CD4-positive, alpha-beta T cell (primary cell): ENCODE measurements around the gene OXCT1. TPM values are rescaled to one million over a fixed set of nuclear protein-coding genes. Genes with fewer than 3 reads are reported as not detected.

ENCODE experiments used
- ATAC-seq: fragments of 200-7000 bp; cut with Tn5 transposase; one replicate; pipeline ENCODE4 v1.10.0; 2022; ENCODE audit warnings: mild to moderate bottlenecking; ENCODE audit not compliant: poor library complexity
- CTCF ChIA-PET: fragments of 350-600 bp; sonication (Branson Sonifier 250); formaldehyde crosslinking; loops from one replicate; lab custom pipeline; 2021; ENCODE audit warnings: antibody characterized with exemption, inconsistent platforms; lab: Charles Lee
- POLR2A ChIA-PET: fragments of 350-600 bp; sonication (Branson Sonifier 250); formaldehyde crosslinking; loops from one replicate; lab custom pipeline; 2021; ENCODE audit warnings: antibody characterized with exemption, inconsistent platforms; lab: Charles Lee
- DNase-seq, 14 experiments: peaks; one replicate each; pipeline ENCODE4 v3.0.0-alpha.2; 2013 to 2020; ENCODE audit warnings: mixed read lengths in 2 of 14
- H3K27ac ChIP-seq, 2 donors: one replicate each; pipeline versions ENCODE4 v1.5.1 to v1.7.0; 2013; ENCODE audit warnings: low read length in 2 of 2, low read depth in 1 of 2, mild to moderate bottlenecking in 1 of 2
- H3K27me3 ChIP-seq, 2 experiments: 1 replicate in 1 of 2; 2 replicates in 1 of 2; pipeline versions ENCODE4 v1.6.1 to v1.7.0; 2013; ENCODE audit warnings: low read length in 2 of 2, control low read depth in 1 of 2, mild to moderate bottlenecking in 1 of 2, moderate library complexity in 1 of 2; ENCODE audit not compliant: insufficient read depth in 2 of 2, control insufficient read depth in 1 of 2
- H3K36me3 ChIP-seq: one replicate; pipeline ENCODE4 v1.6.1; 2013; ENCODE audit warnings: low read length, control low read depth; ENCODE audit not compliant: insufficient read depth
- H3K4me1 ChIP-seq: one replicate; pipeline ENCODE4 v1.6.1; 2013; ENCODE audit warnings: low read length, control low read depth; ENCODE audit not compliant: insufficient read depth
- H3K4me3 ChIP-seq: one replicate; pipeline ENCODE4 v1.5.1; 2013; ENCODE audit warnings: mild to moderate bottlenecking, low read length, moderate library complexity
- H3K9me3 ChIP-seq, 2 experiments: 1 replicate in 1 of 2; 2 replicates in 1 of 2; pipeline versions ENCODE4 v1.6.1 to v1.7.0; 2013; ENCODE audit warnings: low read length in 2 of 2, mild to moderate bottlenecking in 2 of 2, control low read depth in 1 of 2, moderate library complexity in 1 of 2; ENCODE audit not compliant: control insufficient read depth in 1 of 2, insufficient read depth in 1 of 2
- H3K27ac Mint-ChIP-seq: one replicate; pipeline ENCODE4 v1.8.0; 2020; ENCODE audit warnings: mixed read lengths
- H3K27me3 Mint-ChIP-seq: one replicate; pipeline ENCODE4 v1.8.0; 2021; ENCODE audit warnings: mixed read lengths
- H3K36me3 Mint-ChIP-seq: one replicate; pipeline ENCODE4 v1.8.0; 2021; ENCODE audit warnings: low read depth, mixed read lengths
- H3K4me1 Mint-ChIP-seq: one replicate; pipeline ENCODE4 v1.8.0; 2021; ENCODE audit warnings: low read depth, mixed read lengths
- H3K4me3 Mint-ChIP-seq: one replicate; pipeline ENCODE4 v1.8.0; 2020; ENCODE audit warnings: mild to moderate bottlenecking, mixed read lengths
- H3K9me3 Mint-ChIP-seq: one replicate; pipeline ENCODE4 v1.8.0; 2020; ENCODE audit warnings: mixed read lengths
- intact Hi-C, 2 experiments: fragments of 100-400 bp; cut with DNase I in 1 of 2; cut with micrococcal nuclease in 1 of 2; formaldehyde crosslinking; loops; one replicate each; pipeline versions ENCODE4 v1.15.1 to v1.9.0; 2023 to 2025; cut with DNase I, micrococcal nuclease
- total RNA-seq, 174 experiments: library from RNA in 2 of 174; stranded (reverse) in 2 of 174; gene quantifications; one replicate each; pipeline ENCODE4 v1.2.3 and lab custom pipeline; 2021 to 2026
- TF ChIP-seq, protein P1 (sequence below): fragments of 200-600 bp; IDR thresholded peaks from one replicate; pipeline ENCODE4 v1.8.0; 2022; ENCODE audit warnings: antibody characterized with exemption, mild to moderate bottlenecking

OXCT1 gene
- total RNA-seq, 2 experiments from 2014 or later: 14.7 to 15.3 TPM

DNA sequence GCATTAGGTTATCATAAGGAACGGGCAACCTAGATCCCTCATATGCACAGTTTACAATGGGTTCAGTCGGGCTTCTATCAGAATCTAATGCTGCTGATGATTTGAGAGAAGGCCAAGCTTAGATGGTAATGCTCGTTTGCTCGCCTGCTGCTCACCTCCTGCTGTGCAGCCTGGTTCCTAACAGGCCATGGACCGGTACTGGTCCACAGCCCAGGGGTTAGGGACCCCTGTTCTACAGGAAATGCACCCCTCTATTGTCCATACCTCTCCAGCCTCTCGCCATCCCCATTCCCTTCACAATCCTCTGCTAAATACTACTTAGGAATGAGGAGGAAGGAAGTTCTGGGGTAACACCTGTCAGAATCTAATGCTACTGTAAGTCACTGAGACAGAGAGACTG lies 75.1 kb downstream of the OXCT1 start:
- Histone ChIP-seq H3K9me3 (no peaks in the 10 kb centered on the region), H3K36me3 (peaks cover 50% of the 10 kb centered on the region), H3K4me1 (no peaks in the 10 kb centered on the region), H3K4me3 (no peak overlapping the region), H3K27ac (no peak overlapping the region), H3K27me3 (no peaks in the 10 kb centered on the region)
- no peak overlapping the region for H3K4me3 Mint-ChIP-seq
- ATAC-seq: no peak
- intact Hi-C loops: no loop called here
- H3K27me3 Mint-ChIP-seq: no peaks in the 10 kb centered on the region
- H3K27ac Mint-ChIP-seq: no peak overlapping the region
- ChIA-PET CTCF (no interaction called here), POLR2A (no interaction called here)
- DNase-seq: no peak
- TF ChIP-seq, protein P1, sequence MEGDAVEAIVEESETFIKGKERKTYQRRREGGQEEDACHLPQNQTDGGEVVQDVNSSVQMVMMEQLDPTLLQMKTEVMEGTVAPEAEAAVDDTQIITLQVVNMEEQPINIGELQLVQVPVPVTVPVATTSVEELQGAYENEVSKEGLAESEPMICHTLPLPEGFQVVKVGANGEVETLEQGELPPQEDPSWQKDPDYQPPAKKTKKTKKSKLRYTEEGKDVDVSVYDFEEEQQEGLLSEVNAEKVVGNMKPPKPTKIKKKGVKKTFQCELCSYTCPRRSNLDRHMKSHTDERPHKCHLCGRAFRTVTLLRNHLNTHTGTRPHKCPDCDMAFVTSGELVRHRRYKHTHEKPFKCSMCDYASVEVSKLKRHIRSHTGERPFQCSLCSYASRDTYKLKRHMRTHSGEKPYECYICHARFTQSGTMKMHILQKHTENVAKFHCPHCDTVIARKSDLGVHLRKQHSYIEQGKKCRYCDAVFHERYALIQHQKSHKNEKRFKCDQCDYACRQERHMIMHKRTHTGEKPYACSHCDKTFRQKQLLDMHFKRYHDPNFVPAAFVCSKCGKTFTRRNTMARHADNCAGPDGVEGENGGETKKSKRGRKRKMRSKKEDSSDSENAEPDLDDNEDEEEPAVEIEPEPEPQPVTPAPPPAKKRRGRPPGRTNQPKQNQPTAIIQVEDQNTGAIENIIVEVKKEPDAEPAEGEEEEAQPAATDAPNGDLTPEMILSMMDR: no peak
- no peaks in the 10 kb centered on the region for H3K9me3 Mint-ChIP-seq
- H3K36me3 Mint-ChIP-seq: peaks cover 86% of the 10 kb centered on the region
- peaks cover 4% of the 10 kb centered on the region for H3K4me1 Mint-ChIP-seq

GRCh38 chr5:41794471-41794870 lies 75.8 kb downstream of the OXCT1 start:
- CTCF ChIA-PET: no interaction called here
- peaks cover 85% of the 10 kb centered on the region for H3K36me3 Mint-ChIP-seq
- no peak overlapping the region for H3K4me3 Mint-ChIP-seq
- TF ChIP-seq, protein P1: no peak
- Histone ChIP-seq H3K9me3 (no peaks in the 10 kb centered on the region), H3K27me3 (no peaks in the 10 kb centered on the region), H3K4me3 (no peak overlapping the region), H3K27ac (no peak overlapping the region), H3K4me1 (no peaks in the 10 kb centered on the region), H3K36me3 (peaks cover 45% of the 10 kb centered on the region)
- DNase-seq (no peak), ATAC-seq (no peak)
- no peaks in the 10 kb centered on the region for H3K9me3 Mint-ChIP-seq
- H3K27ac Mint-ChIP-seq: no peak overlapping the region
- H3K4me1 Mint-ChIP-seq: peaks cover 4% of the 10 kb centered on the region
- H3K27me3 Mint-ChIP-seq: no peaks in the 10 kb centered on the region
- intact Hi-C loops: no loop called here
- POLR2A ChIA-PET: no interaction called here

DNA sequence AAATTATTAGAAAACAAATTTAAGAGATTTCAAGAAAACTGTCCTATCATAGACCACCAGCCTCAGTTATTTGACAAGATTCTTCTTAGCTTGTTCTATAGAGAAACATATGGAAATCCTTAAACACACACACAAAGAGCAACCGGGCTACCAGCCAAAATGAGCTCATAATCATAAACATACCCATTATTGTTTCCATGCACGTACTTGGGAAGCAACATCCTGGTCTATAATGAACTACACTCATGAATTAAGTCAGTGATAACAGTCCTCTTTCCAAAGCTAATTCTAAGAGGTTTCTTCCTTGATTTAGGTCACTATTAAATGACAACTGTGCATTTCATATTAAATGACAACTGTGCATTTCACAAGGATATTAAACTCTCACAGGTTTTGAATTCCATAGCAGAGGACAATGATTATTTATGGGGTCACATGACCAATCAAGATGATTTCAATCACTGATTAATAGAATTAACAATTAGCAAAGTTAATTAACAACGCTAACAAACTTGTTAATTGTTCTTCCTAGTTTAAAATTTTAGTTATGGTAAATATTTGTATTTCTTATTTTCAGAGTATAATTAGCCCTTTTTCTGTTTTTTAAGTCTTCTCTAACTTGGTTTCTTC lies 77.0 kb downstream of the OXCT1 start:
- Histone ChIP-seq H3K9me3 (no peaks in the 10 kb centered on the region), H3K27me3 (no peaks in the 10 kb centered on the region), H3K4me1 (no peaks in the 10 kb centered on the region), H3K36me3 (peaks cover 39% of the 10 kb centered on the region), H3K27ac (no peak overlapping the region), H3K4me3 (no peak overlapping the region)
- peaks cover 8% of the 10 kb centered on the region for H3K4me1 Mint-ChIP-seq
- no peaks in the 10 kb centered on the region for H3K9me3 Mint-ChIP-seq
- H3K4me3 Mint-ChIP-seq: no peak overlapping the region
- H3K36me3 Mint-ChIP-seq: peaks cover 91% of the 10 kb centered on the region
- ChIA-PET CTCF (interaction anchor here (0.6 to 1.6 kb wide), 2 partner anchors 12 to 34 kb away, joined by 3 read pairs; no protein-coding TSS in a partner anchor), POLR2A (interaction anchor here (1.1 kb wide), 1 partner anchor 110 kb away, joined by 3 read pairs; the partner anchor contains the start of gene RIMOC1)
- no peak overlapping the region for H3K27ac Mint-ChIP-seq
- ATAC-seq (no peak), DNase-seq (no peak)
- TF ChIP-seq, protein P1: no peak
- H3K27me3 Mint-ChIP-seq: no peaks in the 10 kb centered on the region
- intact Hi-C loops: no loop called here
